H9 (cell line): ENCODE data around the gene SLC6A15. TPM values are rescaled to one million over a fixed set of nuclear protein-coding genes. Genes with fewer than 3 reads are reported as not detected.

Experiments
- DNase-seq: peaks from one replicate; pipeline ENCODE4 v3.0.0-alpha.2; 2017
- H2AFZ ChIP-seq: one replicate; pipeline ENCODE4 v1.6.1; 2013; ENCODE audit warnings: mild to moderate bottlenecking, low read length, control low read depth, moderate library complexity
- H2AK5ac ChIP-seq: 2 replicates; pipeline ENCODE4 v1.6.1; 2013; ENCODE audit warnings: low read length, control low read depth, mixed read lengths; ENCODE audit not compliant: insufficient read length
- H2BK120ac ChIP-seq: one replicate; pipeline ENCODE4 v1.6.1; 2013; ENCODE audit warnings: low read depth, mild to moderate bottlenecking, low read length, control low read depth, inconsistent platforms; ENCODE audit not compliant: poor library complexity, severe bottlenecking
- H2BK12ac ChIP-seq: 2 replicates; pipeline ENCODE4 v1.6.1; 2013; ENCODE audit warnings: low read length, control low read depth, mixed read lengths, low read depth; ENCODE audit not compliant: insufficient read length
- H2BK15ac ChIP-seq: 2 replicates; pipeline ENCODE4 v1.6.1; 2013; ENCODE audit warnings: low read depth, low read length, control low read depth
- H2BK20ac ChIP-seq: one replicate; pipeline ENCODE4 v1.6.1; 2013; ENCODE audit warnings: low read depth, mild to moderate bottlenecking, low read length, control low read depth, inconsistent platforms; ENCODE audit not compliant: poor library complexity, severe bottlenecking
- H2BK5ac ChIP-seq: 2 replicates; pipeline ENCODE4 v1.6.1; 2013; ENCODE audit warnings: low read length, control low read depth, mixed read lengths; ENCODE audit not compliant: insufficient read length
- H3K14ac ChIP-seq: 2 replicates; pipeline ENCODE4 v1.6.1; 2013; ENCODE audit warnings: low read length, control low read depth; ENCODE audit not compliant: insufficient read depth
- H3K18ac ChIP-seq: 2 replicates; pipeline ENCODE4 v1.6.1; 2013; ENCODE audit warnings: low read depth, mild to moderate bottlenecking, mixed read lengths, low read length, control low read depth; ENCODE audit not compliant: insufficient read length
- H3K23ac ChIP-seq: 2 replicates; pipeline ENCODE4 v1.6.1; 2013; ENCODE audit warnings: low read length, control low read depth, mixed read lengths, low read depth; ENCODE audit not compliant: insufficient read length
- H3K23me2 ChIP-seq: 2 replicates; pipeline ENCODE4 v1.6.1; 2013; ENCODE audit warnings: low read depth, mild to moderate bottlenecking, mixed read lengths, low read length, control low read depth; ENCODE audit not compliant: insufficient read length, poor library complexity, severe bottlenecking
- H3K27ac ChIP-seq: 2 replicates; pipeline ENCODE4 v1.5.1; 2013; ENCODE audit warnings: low read length, control low read depth, mixed read lengths, low read depth; ENCODE audit not compliant: insufficient read length
- H3K27me3 ChIP-seq: 2 replicates; pipeline ENCODE4 v1.6.1; 2013; ENCODE audit warnings: low read length, control low read depth, inconsistent platforms; ENCODE audit not compliant: insufficient read depth
- H3K4ac ChIP-seq: 2 replicates; pipeline ENCODE4 v1.6.1; 2013; ENCODE audit warnings: low read depth, mild to moderate bottlenecking, control low read depth, inconsistent platforms, low read length, moderate library complexity
- H3K4me1 ChIP-seq: 2 replicates; pipeline ENCODE4 v1.6.1; 2013; ENCODE audit warnings: low read length, control low read depth, inconsistent platforms; ENCODE audit not compliant: insufficient read depth
- H3K4me2 ChIP-seq: 2 replicates; pipeline ENCODE4 v1.6.1; 2013; ENCODE audit warnings: low read length, control low read depth, mixed read lengths; ENCODE audit not compliant: insufficient read length, insufficient read depth
- H3K56ac ChIP-seq: 2 replicates; pipeline ENCODE4 v1.6.1; 2013; ENCODE audit warnings: low read depth, mild to moderate bottlenecking, mixed read lengths, low read length, control low read depth; ENCODE audit not compliant: insufficient read length
- H3K79me1 ChIP-seq: 2 replicates; pipeline ENCODE4 v1.6.1; 2013; ENCODE audit warnings: low read depth, mild to moderate bottlenecking, moderate library complexity, low read length, control low read depth, inconsistent platforms; ENCODE audit not compliant: insufficient read depth, poor library complexity, severe bottlenecking
- H3K79me2 ChIP-seq: 2 replicates; pipeline ENCODE4 v1.6.1; 2013; ENCODE audit warnings: low read length, control low read depth, inconsistent platforms; ENCODE audit not compliant: insufficient read depth
- H3K9ac ChIP-seq: 2 replicates; pipeline ENCODE4 v1.6.1; 2013; ENCODE audit warnings: low read length, control low read depth, mixed read lengths; ENCODE audit not compliant: insufficient read length; ENCODE audit errors: extremely low read depth
- H3K9me3 ChIP-seq: one replicate; pipeline ENCODE4 v1.6.1; 2013; ENCODE audit warnings: low read depth, low read length, inconsistent platforms; ENCODE audit not compliant: control insufficient read depth
- H3T11ph ChIP-seq: one replicate; pipeline ENCODE4 v1.6.1; 2013; ENCODE audit warnings: mild to moderate bottlenecking, low read length, control low read depth, inconsistent platforms
- H4K20me1 ChIP-seq: one replicate; pipeline ENCODE4 v1.6.1; 2013; ENCODE audit not compliant: control insufficient read depth, insufficient read length, insufficient read depth
- H4K5ac ChIP-seq: 2 replicates; pipeline ENCODE4 v1.6.1; 2013; ENCODE audit warnings: low read depth, mild to moderate bottlenecking, mixed read lengths, low read length, control low read depth; ENCODE audit not compliant: insufficient read length
- H4K8ac ChIP-seq: replicated peaks from 2 replicates; pipeline ENCODE4 v1.6.1; 2013; ENCODE audit warnings: low read length, control low read depth, mixed read lengths, low read depth; ENCODE audit not compliant: insufficient read length
- H4K91ac ChIP-seq: 2 replicates; pipeline ENCODE4 v1.6.1; 2013; ENCODE audit warnings: low read depth, mild to moderate bottlenecking, moderate library complexity, mixed read lengths, low read length, control low read depth; ENCODE audit not compliant: insufficient read length
- H3K27ac Mint-ChIP-seq, 3 experiments: 2 replicates in 2 of 3; 3 replicates in 1 of 3; pipeline ENCODE4 v1.8.0; 2020 to 2021; ENCODE audit warnings: mixed read lengths in 3 of 3, mild to moderate bottlenecking in 1 of 3, moderate library complexity in 1 of 3
- H3K27me3 Mint-ChIP-seq: 2 replicates; pipeline ENCODE4 v1.8.0; 2021; ENCODE audit warnings: low read depth, mild to moderate bottlenecking, moderate library complexity, mixed read lengths
- H3K36me3 Mint-ChIP-seq, 3 experiments: 2 replicates in 2 of 3; 3 replicates in 1 of 3; pipeline ENCODE4 v1.8.0; 2020 to 2021; ENCODE audit warnings: low read depth in 3 of 3, mixed read lengths in 3 of 3; ENCODE audit not compliant: insufficient read depth in 1 of 3
- H3K4me1 Mint-ChIP-seq, 2 experiments: 2 replicates each; pipeline ENCODE4 v1.8.0; 2020; ENCODE audit warnings: mixed read lengths in 2 of 2
- H3K4me3 Mint-ChIP-seq, 2 experiments: 2 replicates in 1 of 2; 3 replicates in 1 of 2; pipeline ENCODE4 v1.8.0; 2020 to 2021; ENCODE audit warnings: mild to moderate bottlenecking in 2 of 2, mixed read lengths in 2 of 2, moderate library complexity in 1 of 2
- H3K9me3 Mint-ChIP-seq, 2 experiments: 2 replicates in 1 of 2; 3 replicates in 1 of 2; pipeline ENCODE4 v1.8.0; 2020; ENCODE audit warnings: mild to moderate bottlenecking in 2 of 2, mixed read lengths in 2 of 2, moderate library complexity in 1 of 2
- whole genome bisulfite sequencing: extraction: QIAGEN DNeasy Blood & Tissue Kit; methylation state at CpG from one replicate; pipeline ENCODE4 v1.1.7; 2013; ENCODE audit warnings: missing lambda C conversion rate, low lambda C conversion rate, mixed read lengths; ENCODE audit not compliant: insufficient read length; ENCODE audit errors: extremely low coverage; 5-methylcytosine and 5-hydroxymethylcytosine counted together
- total RNA-seq: library from RNA; stranded (reverse); gene quantifications from 2 replicates; pipeline ENCODE4 v1.2.1, GENCODE V29; 2021
- TF ChIP-seq, protein P1 (sequence below): fragments of 200-600 bp; sonication (generic); conservative IDR thresholded peaks from 3 replicates; pipeline ENCODE4 v1.8.0; 2021; ENCODE audit warnings: antibody characterized with exemption, mild to moderate bottlenecking

SLC6A15 gene
- total RNA-seq, 1 experiment from 2014 or later: 12.9 TPM

- H2AFZ ChIP-seq: no peak overlapping the region
- H4K20me1 ChIP-seq: no peaks in the 10 kb centered on the region
- H2AK5ac ChIP-seq: no peak overlapping the region
- H3K79me2 ChIP-seq: no peaks in the 10 kb centered on the region
- no peak overlapping the region for H3K14ac ChIP-seq
- Mint-ChIP-seq H3K27me3 (peaks cover under 1% of the 10 kb centered on the region; the same call in 1 of the 2 replicates), H3K27ac (no peak overlapping the region), H3K4me3 (no peak overlapping the region), H3K9me3 (no peaks in the 10 kb centered on the region), H3K4me1 (no peaks in the 10 kb centered on the region), H3K36me3 (no peaks in the 10 kb centered on the region)
- no peak overlapping the region for H3K27ac ChIP-seq
- H3K4me2 ChIP-seq: no peak overlapping the region
- H3K4ac ChIP-seq: no peak overlapping the region
- no peaks in the 10 kb centered on the region for H3K4me1 ChIP-seq
- no peak overlapping the region for H2BK20ac ChIP-seq
- TF ChIP-seq, protein P1, sequence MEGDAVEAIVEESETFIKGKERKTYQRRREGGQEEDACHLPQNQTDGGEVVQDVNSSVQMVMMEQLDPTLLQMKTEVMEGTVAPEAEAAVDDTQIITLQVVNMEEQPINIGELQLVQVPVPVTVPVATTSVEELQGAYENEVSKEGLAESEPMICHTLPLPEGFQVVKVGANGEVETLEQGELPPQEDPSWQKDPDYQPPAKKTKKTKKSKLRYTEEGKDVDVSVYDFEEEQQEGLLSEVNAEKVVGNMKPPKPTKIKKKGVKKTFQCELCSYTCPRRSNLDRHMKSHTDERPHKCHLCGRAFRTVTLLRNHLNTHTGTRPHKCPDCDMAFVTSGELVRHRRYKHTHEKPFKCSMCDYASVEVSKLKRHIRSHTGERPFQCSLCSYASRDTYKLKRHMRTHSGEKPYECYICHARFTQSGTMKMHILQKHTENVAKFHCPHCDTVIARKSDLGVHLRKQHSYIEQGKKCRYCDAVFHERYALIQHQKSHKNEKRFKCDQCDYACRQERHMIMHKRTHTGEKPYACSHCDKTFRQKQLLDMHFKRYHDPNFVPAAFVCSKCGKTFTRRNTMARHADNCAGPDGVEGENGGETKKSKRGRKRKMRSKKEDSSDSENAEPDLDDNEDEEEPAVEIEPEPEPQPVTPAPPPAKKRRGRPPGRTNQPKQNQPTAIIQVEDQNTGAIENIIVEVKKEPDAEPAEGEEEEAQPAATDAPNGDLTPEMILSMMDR: no peak
- H2BK15ac ChIP-seq: no peak overlapping the region
- no peaks in the 10 kb centered on the region for H3K23me2 ChIP-seq
- no peaks in the 10 kb centered on the region for H3K9me3 ChIP-seq
- no peak for DNase-seq
- no peak overlapping the region for H3K23ac ChIP-seq
- H4K5ac ChIP-seq: no peak overlapping the region
- H3K79me1 ChIP-seq: no peaks in the 10 kb centered on the region
- H4K91ac ChIP-seq: no peak overlapping the region
- H3K27me3 ChIP-seq: no peaks in the 10 kb centered on the region
- H2BK5ac ChIP-seq: no peak overlapping the region
- no peak overlapping the region for H4K8ac ChIP-seq
- H2BK120ac ChIP-seq: no peak overlapping the region
- no peak overlapping the region for H3K56ac ChIP-seq
- WGBS: no CpG with 5 or more reads among the region's 1 CpG
- H2BK12ac ChIP-seq: no peak overlapping the region
- no peak overlapping the region for H3K9ac ChIP-seq
- H3K18ac ChIP-seq: no peak overlapping the region
- H3T11ph ChIP-seq: no peak overlapping the region
These were observed 6.7 kb upstream of the SLC6A15 start for GRCh38 chr12:84919271-84919670.
